OCI-LY7 (cell line): ENCODE results near the gene RTN4RL2. TPM values are rescaled to one million over a fixed set of nuclear protein-coding genes. Genes with fewer than 3 reads are reported as not detected.

Source experiments
- BruUV-seq: library from RNA; stranded (reverse); fragments of 400-500 nt; replicated peaks from 2 replicates; lab custom pipeline; 2021; lab: Mats Ljungman, UMichigan
- CTCF ChIA-PET: fragments of 300-600 bp; sonication (Branson Sonifier 250); formaldehyde crosslinking; loops from one replicate; lab custom pipeline; 2022; ENCODE audit warnings: antibody characterized with exemption; ENCODE audit not compliant: unreplicated experiment; lab: Charles Lee
- POLR2A ChIA-PET: fragments of 300-600 bp; sonication (Branson Sonifier 250); formaldehyde crosslinking; loops from one replicate; lab custom pipeline; 2022; ENCODE audit warnings: antibody characterized with exemption; lab: Charles Lee
- DNase-seq: peaks from one replicate; pipeline ENCODE4 v3.0.0-alpha.2; 2015; ENCODE audit warnings: low spot score
- H2AFZ ChIP-seq: fragments of 200-600 bp; sonication (generic), shearing (Covaris generic); 2 replicates; pipeline ENCODE4 v1.6.1; 2014; ENCODE audit warnings: mild to moderate bottlenecking, antibody characterized with exemption, low read length, moderate library complexity
- H3K27ac ChIP-seq: fragments of 200-600 bp; sonication (generic); 2 replicates; pipeline ENCODE4 v1.5.1; 2014; ENCODE audit warnings: mixed run types, low read depth, mild to moderate bottlenecking, moderate library complexity, low read length, inconsistent platforms; ENCODE audit not compliant: poor library complexity, severe bottlenecking
- H3K36me3 ChIP-seq: fragments of 200-600 bp; sonication (generic); 2 replicates; pipeline ENCODE4 v1.6.1; 2014; ENCODE audit warnings: mild to moderate bottlenecking, antibody characterized with exemption, low read length, moderate library complexity, mixed read lengths; ENCODE audit not compliant: insufficient read depth
- H3K4me1 ChIP-seq: fragments of 200-600 bp; sonication (generic); 2 replicates; pipeline ENCODE4 v1.5.1; 2014; ENCODE audit warnings: mild to moderate bottlenecking, low read length; ENCODE audit not compliant: insufficient read depth, poor library complexity, severe bottlenecking
- H3K4me2 ChIP-seq: fragments of 200-600 bp; sonication (generic); 2 replicates; pipeline ENCODE4 v1.6.1; 2014; ENCODE audit warnings: mild to moderate bottlenecking, low read length
- H3K4me3 ChIP-seq: fragments of 200-600 bp; sonication (generic); 2 replicates; pipeline ENCODE4 v1.5.1; 2014; ENCODE audit warnings: mild to moderate bottlenecking, low read depth, low read length; ENCODE audit not compliant: poor library complexity, severe bottlenecking
- H3K79me2 ChIP-seq: fragments of 200-600 bp; sonication (generic); 2 replicates; pipeline ENCODE4 v1.6.1; 2016; ENCODE audit warnings: low read depth, mild to moderate bottlenecking, low read length, moderate library complexity, mixed read lengths; ENCODE audit not compliant: insufficient read depth
- H3K9me2 ChIP-seq: fragments of 200-600 bp; sonication (generic); 2 replicates; pipeline ENCODE4 v1.6.1; 2016; ENCODE audit warnings: mild to moderate bottlenecking, low read length, mixed read lengths; ENCODE audit not compliant: insufficient read depth
- H3K9me3 ChIP-seq: fragments of 200-600 bp; sonication (generic); 2 replicates; pipeline ENCODE4 v1.6.1; 2014; ENCODE audit warnings: mild to moderate bottlenecking, mixed run types, low read length, mixed read lengths
- H4K20me1 ChIP-seq: fragments of 200-600 bp; sonication (generic); 2 replicates; pipeline ENCODE4 v1.6.1; 2014; ENCODE audit warnings: mild to moderate bottlenecking, antibody characterized with exemption, low read length, moderate library complexity, mixed read lengths; ENCODE audit not compliant: insufficient read depth
- EZH2phosphoT487 ChIP-seq: fragments of 200-600 bp; sonication (generic); IDR thresholded peaks from 2 replicates; pipeline ENCODE4 v1.6.1; 2018; ENCODE audit warnings: low read depth, borderline replicate concordance, mild to moderate bottlenecking, mixed run types, antibody characterized with exemption, low read length, moderate library complexity, mixed read lengths
- intact Hi-C: fragments of 100-400 bp; cut with micrococcal nuclease; formaldehyde crosslinking; loops from one replicate; pipeline ENCODE4 v1.10.0; 2022; ENCODE audit not compliant: unreplicated experiment
- total RNA-seq, 2 experiments: library from RNA; depleted of rRNA in 1 of 2; stranded (reverse); fragments of >200 nt in 1 of 2; shearing (Covaris generic) in 1 of 2; gene quantifications; 2 replicates each; pipeline ENCODE4 v1.2.3, GENCODE V29; 2014 to 2022
- TF ChIP-seq, protein P1 (sequence below): fragments of 200-600 bp; sonication (generic); conservative IDR thresholded peaks from 2 replicates; pipeline ENCODE4 v1.5.1; 2014; ENCODE audit warnings: mild to moderate bottlenecking, antibody characterized with exemption, low read length, moderate library complexity, mixed read lengths

Gene RTN4RL2
- total RNA-seq, 2 experiments from 2014 or later = 0.25 to 4.2 TPM

DNA sequence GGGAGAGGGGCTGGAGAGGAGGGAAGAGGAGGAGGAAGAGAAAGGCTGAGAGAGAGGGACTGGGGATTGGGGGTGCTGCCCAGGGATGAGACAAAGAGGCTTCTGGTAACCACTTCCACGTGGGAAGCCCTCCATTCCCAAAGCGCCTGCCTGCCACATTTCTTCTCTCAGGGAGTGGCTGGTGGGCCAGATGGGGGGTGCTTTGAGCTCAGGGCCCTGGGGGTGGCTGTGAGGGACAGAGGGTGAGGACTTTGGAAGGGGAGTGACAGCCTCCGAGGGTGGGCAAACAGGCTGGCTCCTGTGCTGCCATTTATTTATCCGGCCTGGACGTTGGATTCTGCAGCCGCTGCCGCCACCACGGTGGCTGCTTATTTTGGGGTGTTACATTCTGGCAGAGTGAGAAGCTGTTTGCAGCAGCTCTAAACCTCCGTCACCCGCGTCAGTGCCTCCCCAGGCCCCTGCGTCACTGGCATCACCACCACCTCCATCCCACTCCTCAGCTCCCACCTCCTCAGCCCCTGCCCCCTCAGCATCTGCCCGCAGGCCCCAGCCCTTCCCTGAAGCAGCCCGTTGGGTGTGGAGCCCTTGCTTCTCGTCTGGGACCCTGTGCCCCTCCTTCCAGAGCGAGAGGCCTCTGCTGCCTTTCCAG, 1.6 kb downstream of the RTN4RL2 start:
- Histone ChIP-seq H2AFZ (no peak overlapping the region), H3K4me1 (peaks cover 27% of the 10 kb centered on the region), H3K4me2 (no peak overlapping the region), H3K36me3 (no peaks in the 10 kb centered on the region), H3K27ac (no peak overlapping the region), H3K9me2 (no peaks in the 10 kb centered on the region), H3K79me2 (no peaks in the 10 kb centered on the region), H4K20me1 (no peaks in the 10 kb centered on the region), H3K9me3 (no peaks in the 10 kb centered on the region), H3K4me3 (no peak overlapping the region)
- TF ChIP-seq, protein P1, sequence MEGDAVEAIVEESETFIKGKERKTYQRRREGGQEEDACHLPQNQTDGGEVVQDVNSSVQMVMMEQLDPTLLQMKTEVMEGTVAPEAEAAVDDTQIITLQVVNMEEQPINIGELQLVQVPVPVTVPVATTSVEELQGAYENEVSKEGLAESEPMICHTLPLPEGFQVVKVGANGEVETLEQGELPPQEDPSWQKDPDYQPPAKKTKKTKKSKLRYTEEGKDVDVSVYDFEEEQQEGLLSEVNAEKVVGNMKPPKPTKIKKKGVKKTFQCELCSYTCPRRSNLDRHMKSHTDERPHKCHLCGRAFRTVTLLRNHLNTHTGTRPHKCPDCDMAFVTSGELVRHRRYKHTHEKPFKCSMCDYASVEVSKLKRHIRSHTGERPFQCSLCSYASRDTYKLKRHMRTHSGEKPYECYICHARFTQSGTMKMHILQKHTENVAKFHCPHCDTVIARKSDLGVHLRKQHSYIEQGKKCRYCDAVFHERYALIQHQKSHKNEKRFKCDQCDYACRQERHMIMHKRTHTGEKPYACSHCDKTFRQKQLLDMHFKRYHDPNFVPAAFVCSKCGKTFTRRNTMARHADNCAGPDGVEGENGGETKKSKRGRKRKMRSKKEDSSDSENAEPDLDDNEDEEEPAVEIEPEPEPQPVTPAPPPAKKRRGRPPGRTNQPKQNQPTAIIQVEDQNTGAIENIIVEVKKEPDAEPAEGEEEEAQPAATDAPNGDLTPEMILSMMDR = no peak
- no peak for TF ChIP-seq EZH2phosphoT487
- ChIA-PET CTCF (no interaction called here), POLR2A (no interaction called here)
- intact Hi-C loops = loop anchor here (2.0 to 10.0 kb wide), 2 partner anchors 19 to 1053 kb away; no protein-coding TSS in a partner anchor
- no TSS peak for BruUV-seq
- DNase-seq = no peak

DNA sequence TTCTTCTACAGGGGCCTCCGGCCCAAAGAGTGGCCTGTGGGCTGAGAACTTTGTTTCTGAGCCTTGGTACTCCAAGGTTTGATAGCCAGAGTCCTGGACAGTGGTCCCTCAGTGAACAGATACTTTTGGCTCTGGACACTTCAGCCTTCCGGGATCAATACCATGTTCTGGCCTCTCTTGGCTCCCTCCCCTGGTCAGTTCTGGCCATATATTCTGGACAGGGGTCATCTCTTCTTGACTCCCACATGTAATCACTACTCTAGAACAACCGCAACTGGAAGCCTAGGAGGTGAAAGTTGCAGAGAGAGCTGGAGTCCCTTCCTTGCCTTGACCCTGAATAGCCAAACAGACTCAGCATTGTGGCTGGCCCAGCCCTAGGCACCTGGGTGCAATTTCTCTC, 2.3 kb downstream of the RTN4RL2 start:
- Histone ChIP-seq H3K9me2 (no peaks in the 10 kb centered on the region), H4K20me1 (no peaks in the 10 kb centered on the region), H3K9me3 (no peaks in the 10 kb centered on the region), H3K36me3 (no peaks in the 10 kb centered on the region), H3K4me1 (peaks cover 26% of the 10 kb centered on the region), H3K27ac (no peak overlapping the region), H3K4me2 (no peak overlapping the region), H3K4me3 (no peak overlapping the region), H2AFZ (no peak overlapping the region), H3K79me2 (no peaks in the 10 kb centered on the region)
- intact Hi-C loops = loop anchor here (10.0 kb wide), 1 partner anchor 1052 kb away; no protein-coding TSS in a partner anchor
- no TSS peak for BruUV-seq
- ChIA-PET CTCF (no interaction called here), POLR2A (no interaction called here)
- no peak for DNase-seq
- no peak for TF ChIP-seq EZH2phosphoT487

DNA sequence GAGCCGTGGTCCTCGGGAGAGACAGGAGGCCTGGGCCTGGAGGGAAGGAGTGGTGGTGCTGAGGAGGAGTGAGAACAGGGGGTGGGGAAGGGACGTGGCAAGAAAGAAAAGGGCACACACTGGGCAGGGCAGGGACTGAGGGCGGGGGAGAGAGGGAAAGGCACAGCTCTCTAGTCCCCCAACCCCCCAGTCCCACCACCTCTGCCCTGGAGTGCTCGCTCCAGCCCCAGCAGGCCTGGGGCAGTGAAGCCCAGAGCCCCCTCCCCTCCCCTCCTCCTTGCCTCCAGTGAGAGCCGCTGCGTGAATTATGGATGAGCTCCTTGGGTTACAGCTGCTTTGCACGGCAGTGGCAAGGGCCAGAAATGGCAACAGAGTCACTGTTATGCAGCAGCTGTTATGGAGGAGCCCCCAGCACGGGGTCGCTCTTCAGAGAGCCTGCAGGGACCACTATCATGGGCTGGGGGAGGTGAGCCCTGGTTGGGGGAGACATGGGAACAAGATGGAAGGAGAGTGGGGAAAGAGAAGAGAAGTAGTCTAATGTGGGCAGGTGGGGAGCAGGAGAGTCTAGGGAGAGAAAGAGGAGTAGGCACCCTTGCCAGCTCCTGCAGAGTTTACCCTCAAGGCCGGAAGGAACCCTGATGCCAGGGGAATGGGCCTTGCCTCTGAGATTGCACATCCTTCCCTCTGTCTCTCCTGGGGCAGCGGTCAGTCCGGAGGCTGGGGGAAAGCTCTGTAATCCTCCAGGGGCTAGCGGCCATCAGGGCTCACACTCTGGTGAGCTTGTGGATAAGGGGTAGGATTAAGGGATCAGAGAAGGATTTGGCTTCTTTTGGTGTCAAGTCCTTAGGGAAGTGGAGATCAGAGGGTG, 3.6 kb downstream of the RTN4RL2 start:
- no peak overlapping the region for H3K4me3 ChIP-seq
- ChIA-PET CTCF (interaction anchor here (0.6 to 0.7 kb wide), 3 partner anchors 11 to 127 kb away, joined by 3 to 8 read pairs (median 3); no protein-coding TSS in a partner anchor), POLR2A (no interaction called here)
- H3K36me3 ChIP-seq = no peaks in the 10 kb centered on the region
- no peak overlapping the region for H3K4me2 ChIP-seq
- no peak for TF ChIP-seq EZH2phosphoT487
- TF ChIP-seq, protein P1 = no peak
- no peaks in the 10 kb centered on the region for H3K9me2 ChIP-seq
- no peak overlapping the region for H3K27ac ChIP-seq
- no peaks in the 10 kb centered on the region for H4K20me1 ChIP-seq
- no TSS peak for BruUV-seq
- peaks cover 18% of the 10 kb centered on the region for H3K4me1 ChIP-seq
- H3K9me3 ChIP-seq = no peaks in the 10 kb centered on the region
- DNase-seq = no peak
- H3K79me2 ChIP-seq = no peaks in the 10 kb centered on the region
- H2AFZ ChIP-seq = no peak overlapping the region
- intact Hi-C loops = loop anchor here (10.0 kb wide), 1 partner anchor 1051 kb away; no protein-coding TSS in a partner anchor
